NCI-H345 treated with DMSO at 0.1 percent for 48 hours (cell line): ENCODE results near the gene LINC01488.

Source experiments
- DNase-seq: peaks from one replicate; lab custom pipeline; 2025; ENCODE audit not compliant: unreplicated experiment; lab: John Stamatoyannopoulos, UW

Gene LINC01488

GRCh38 chr11:69525516-69526452 is 44.3 kb downstream of the LINC01488 start:
- no peak for DNase-seq

- no peak for DNase-seq
These were observed 45.0 kb downstream of the LINC01488 start for GRCh38 chr11:69526453-69526810.

- DNase-seq = no peak
These were observed 47.5 kb downstream of the LINC01488 start for GRCh38 chr11:69529001-69529400.

- DNase-seq = no peak
These were observed 49.0 kb downstream of the LINC01488 start for GRCh38 chr11:69530278-69531070.

- no peak for DNase-seq
These were observed 49.7 kb downstream of the LINC01488 start for GRCh38 chr11:69531071-69531716.

GRCh38 chr11:69531717-69532088 is 50.2 kb downstream of the LINC01488 start:
- no peak for DNase-seq

- DNase-seq = no peak
These were observed 52.1 kb downstream of the LINC01488 start for GRCh38 chr11:69533296-69534165.

- no peak for DNase-seq
These were observed 52.7 kb downstream of the LINC01488 start for GRCh38 chr11:69534166-69534530.

- no peak for DNase-seq
These were observed 54.4 kb downstream of the LINC01488 start for GRCh38 chr11:69535908-69536307.

GRCh38 chr11:69536406-69536805 is 54.9 kb downstream of the LINC01488 start:
- DNase-seq = no peak

- DNase-seq = no peak
These were observed 55.7 kb downstream of the LINC01488 start for GRCh38 chr11:69537126-69537525.

- no peak for DNase-seq
These were observed 56.6 kb downstream of the LINC01488 start for GRCh38 chr11:69537855-69538640.

GRCh38 chr11:69538854-69539253 is 57.4 kb downstream of the LINC01488 start:
- DNase-seq = no peak

- no peak for DNase-seq
These were observed 58.1 kb downstream of the LINC01488 start for GRCh38 chr11:69539416-69540117.

GRCh38 chr11:69540118-69541000 is 58.9 kb downstream of the LINC01488 start:
- DNase-seq = no peak

- no peak for DNase-seq
These were observed 59.5 kb downstream of the LINC01488 start for GRCh38 chr11:69541001-69541285.

- no peak for DNase-seq
These were observed 60.2 kb downstream of the LINC01488 start for GRCh38 chr11:69541501-69542313.
